B cell (primary cell): ENCODE measurements around the gene TSPAN31. TPM values are rescaled to one million over a fixed set of nuclear protein-coding genes. Genes with fewer than 3 reads are reported as not detected.
A peak's percentile ranks its signal among the peaks of the same experiment; 100 is the strongest.

ENCODE experiments used
- ATAC-seq: fragments of 200-7000 bp; cut with Tn5 transposase; one replicate; pipeline ENCODE4 v1.10.0; 2021; ENCODE audit warnings: low read depth, mild to moderate bottlenecking, moderate number of reproducible peaks, moderate library complexity
- CTCF ChIA-PET: fragments of 350-600 bp; sonication (Branson Sonifier 250); formaldehyde crosslinking; loops from one replicate; lab custom pipeline; 2021; ENCODE audit warnings: antibody characterized with exemption, inconsistent platforms; lab: Charles Lee
- POLR2A ChIA-PET: fragments of 350-600 bp; sonication (Branson Sonifier 250); formaldehyde crosslinking; loops from one replicate; lab custom pipeline; 2021; ENCODE audit warnings: antibody characterized with exemption; lab: Charles Lee
- DNase-seq: peaks from one replicate; pipeline ENCODE4 v3.0.0; 2013
- H2AFZ ChIP-seq: 2 replicates; pipeline ENCODE4 v1.6.1; 2012; ENCODE audit warnings: mild to moderate bottlenecking, low read depth, low read length; ENCODE audit not compliant: insufficient read depth, poor library complexity, severe bottlenecking
- H3K27ac ChIP-seq, 2 donors: 1 replicate in 1 of 2; 2 replicates in 1 of 2; pipeline ENCODE4 v1.5.1; 2012 to 2013; ENCODE audit warnings: low read length in 2 of 2, mild to moderate bottlenecking in 2 of 2, moderate library complexity in 1 of 2
- H3K27me3 ChIP-seq, 4 experiments: fragments of 200-600 bp in 1 of 4; sonication (generic) in 1 of 4; replicated peaks in 1 of 4; 1 replicate in 2 of 4; 2 replicates in 2 of 4; pipeline versions ENCODE4 v1.6.1 to v1.7.0; 2013 to 2016; ENCODE audit warnings: low read length in 3 of 4, mild to moderate bottlenecking in 2 of 4, mixed read lengths in 1 of 4, moderate library complexity in 1 of 4; ENCODE audit not compliant: insufficient read depth in 4 of 4, control insufficient read depth in 3 of 4; ENCODE audit errors: control extremely low read depth in 1 of 4
- H3K36me3 ChIP-seq, 2 experiments: replicated peaks in 1 of 2; 1 replicate in 1 of 2; 2 replicates in 1 of 2; pipeline versions ENCODE4 v1.6.1 to v1.7.1; 2013; ENCODE audit warnings: low read length in 1 of 2; ENCODE audit not compliant: insufficient read depth in 2 of 2, control insufficient read depth in 1 of 2; ENCODE audit errors: control extremely low read depth in 1 of 2, extremely low read depth in 1 of 2
- H3K4me1 ChIP-seq, 2 donors: fragments of 200-600 bp in 1 of 2; sonication (generic) in 1 of 2; 1 replicate in 1 of 2; 2 replicates in 1 of 2; pipeline versions ENCODE4 v1.5.1 to v1.6.1; 2013 to 2017; ENCODE audit warnings: low read length in 2 of 2; ENCODE audit not compliant: control insufficient read depth in 2 of 2, insufficient read depth in 2 of 2
- H3K4me2 ChIP-seq: replicated peaks from 2 replicates; pipeline ENCODE3; 2012; ENCODE audit warnings: mild to moderate bottlenecking, low read depth, low read length; ENCODE audit not compliant: poor library complexity, severe bottlenecking
- H3K4me3 ChIP-seq, 5 experiments: fragments of 200-600 bp in 1 of 5; sonication (generic) in 1 of 5; 1 replicate in 3 of 5; 2 replicates in 2 of 5; pipeline versions ENCODE4 v1.5.1 to v1.7.0; 2011 to 2016; ENCODE audit warnings: low read length in 4 of 5, mild to moderate bottlenecking in 4 of 5, low read depth in 2 of 5, control low read depth in 1 of 5, moderate library complexity in 1 of 5; ENCODE audit not compliant: insufficient read depth in 1 of 5; ENCODE audit errors: control extremely low read depth in 1 of 5, extremely low read depth in 1 of 5
- H3K79me2 ChIP-seq: fragments of 200-600 bp; sonication (generic); one replicate; pipeline ENCODE4 v1.6.0; 2016; ENCODE audit warnings: low read length; ENCODE audit not compliant: control insufficient read depth, insufficient read depth
- H3K9ac ChIP-seq: fragments of 200-600 bp; sonication (generic); 2 replicates; pipeline ENCODE4 v1.6.1; 2017; ENCODE audit warnings: mild to moderate bottlenecking, low read length, moderate library complexity
- H3K9me3 ChIP-seq, 3 donors: one replicate each; pipeline versions ENCODE4 v1.6.1 to v1.7.1; 2013; ENCODE audit warnings: low read length in 2 of 3; ENCODE audit not compliant: control insufficient read depth in 2 of 3, insufficient read depth in 1 of 3; ENCODE audit errors: control extremely low read depth in 1 of 3
- H4K20me1 ChIP-seq: 2 replicates; pipeline ENCODE4 v1.6.0; 2012; ENCODE audit warnings: mild to moderate bottlenecking, low read length; ENCODE audit not compliant: insufficient read depth, control insufficient read depth, poor library complexity, severe bottlenecking
- H3K27ac Mint-ChIP-seq: one replicate; pipeline ENCODE4 v1.8.0; 2021; ENCODE audit warnings: mixed read lengths
- H3K27me3 Mint-ChIP-seq: one replicate; pipeline ENCODE4 v1.8.0; 2021; ENCODE audit warnings: mixed read lengths
- H3K4me1 Mint-ChIP-seq: one replicate; pipeline ENCODE4 v1.8.0; 2021; ENCODE audit warnings: mixed read lengths
- H3K4me3 Mint-ChIP-seq: one replicate; pipeline ENCODE4 v1.8.0; 2021; ENCODE audit warnings: mixed read lengths
- H3K9me3 Mint-ChIP-seq: one replicate; pipeline ENCODE4 v1.8.0; 2022; ENCODE audit warnings: mixed read lengths; ENCODE audit not compliant: insufficient read depth
- CTCF ChIP-seq: fragments of 200-600 bp; IDR thresholded peaks from one replicate; pipeline ENCODE4 v1.8.0; 2022; ENCODE audit warnings: antibody characterized with exemption, mild to moderate bottlenecking
- EZH2 ChIP-seq: IDR thresholded peaks from 2 replicates; pipeline ENCODE4 v1.6.1; 2012; ENCODE audit warnings: borderline replicate concordance, low read depth, mild to moderate bottlenecking, moderate library complexity, low read length; ENCODE audit not compliant: insufficient read depth, poor library complexity, severe bottlenecking
- WGBS: methylation state at CpG from one replicate; pipeline ENCODE4 v1.1.5; 2013; ENCODE audit warnings: missing lambda C conversion rate; ENCODE audit not compliant: insufficient coverage; 5-methylcytosine and 5-hydroxymethylcytosine counted together
- intact Hi-C: fragments of 100-400 bp; cut with micrococcal nuclease; formaldehyde crosslinking; loops from one replicate; pipeline ENCODE4 v1.10.0; 2022
- polyA plus RNA-seq: library from polyadenylated mRNA; depleted of rRNA; stranded (reverse); fragments of >200 nt; gene quantifications from 2 replicates; pipeline ENCODE4 v1.2.3, GENCODE V29; 2012
- total RNA-seq, 2 donors: library from RNA; stranded (reverse); fragments of 120-200 nt in 1 of 2; gene quantifications; 1 replicate in 1 of 2; 2 replicates in 1 of 2; pipeline versions ENCODE4 v1.2.3 to v1.2.4, GENCODE V29; 2013 to 2022

Gene TSPAN31
- total and polyA plus RNA-seq, 2 donors (not counting 1 experiment from before 2014, with no cell fraction given) = 24.0 to 29.6 TPM

- H3K9ac ChIP-seq = peak overlapping the region; percentile 60
- peaks cover 0 to 24% of the 10 kb centered on the region in 2 experiments for H3K36me3 ChIP-seq
- H4K20me1 ChIP-seq = peaks cover 44% of the 10 kb centered on the region
- peaks cover 57% of the 10 kb centered on the region for H3K4me1 Mint-ChIP-seq
- peaks cover 78% of the 10 kb centered on the region for H3K79me2 ChIP-seq
- H3K9me3 Mint-ChIP-seq = no peaks in the 10 kb centered on the region
- POLR2A ChIA-PET = interaction anchor here (0.6 to 1.5 kb wide), 4 partner anchors 9 to 301 kb away, joined by 3 to 5 read pairs (median 3); no protein-coding TSS in a partner anchor
- intact Hi-C loops = loop anchor here (5.0 kb wide), 2 partner anchors 41 to 109 kb away; partner anchors contain the start of genes B4GALNT1 and TSFM
- TF ChIP-seq EZH2 (no peak), CTCF (no peak)
- WGBS = 10% methylated on average over 1 of the region's 1 CpG
- peak overlapping the region; percentile 65 for H2AFZ ChIP-seq
- H3K27me3 ChIP-seq = no peaks in the 10 kb centered on the region
- CTCF ChIA-PET = interaction anchor here (0.7 to 4.0 kb wide), 13 partner anchors 11 to 158 kb away, joined by 3 to 21 read pairs (median 6); partner anchors contain the start of genes B4GALNT1, CDK4, CYP27B1 and EEF1AKMT3
- H3K9me3 ChIP-seq = no peaks in the 10 kb centered on the region
- no peaks in the 10 kb centered on the region for H3K27me3 Mint-ChIP-seq
- peak overlapping the region; percentile 43 to 79 (median 62) for H3K4me3 ChIP-seq
- DNase-seq (no peak), ATAC-seq (no peak)
- H3K27ac Mint-ChIP-seq = peak overlapping the region; percentile 83
- peaks cover 43 to 62% of the 10 kb centered on the region in 2 donors for H3K4me1 ChIP-seq
- peak overlapping the region; percentile 84 for H3K4me3 Mint-ChIP-seq
- peak overlapping the region; percentile 45 to 70 for H3K27ac ChIP-seq
- H3K4me2 ChIP-seq = peak overlapping the region; percentile 71
These were observed 3.4 kb upstream of the TSPAN31 start for GRCh38 chr12:57741413-57741789.
